Measurements from ENCODE around the gene UCK2. TPM values are rescaled to one million over a fixed set of nuclear protein-coding genes. Genes with fewer than 3 reads are reported as not detected.

Gene UCK2
- total and polyA plus RNA-seq, 2 of the 8 experiments (the other 6 are each of a cell fraction or from before 2014, with no cell fraction given) = 103 to 109 TPM

GRCh38 chr1:165891111-165891860, 63.9 kb downstream of the UCK2 start (continued):
- TF ChIP-seq ZNF274 (IDR thresholded peaks at IDR 0.05; ENCODE audit: borderline replicate concordance, extremely low read depth, low read length) = no peak

Measured in H1 (cell line).